Duodenal mucosa (tissue), 2 donors: ENCODE data around the gene NID2.

ENCODE experiments used
- H3K27ac ChIP-seq: one replicate; pipeline ENCODE4 v1.7.0; 2013; ENCODE audit warnings: low read depth, low read length
- H3K27me3 ChIP-seq, 2 donors: one replicate each; pipeline ENCODE4 v1.7.0; 2013; ENCODE audit warnings: low read length in 2 of 2, control low read depth in 1 of 2; ENCODE audit not compliant: insufficient read depth in 2 of 2, control insufficient read depth in 1 of 2
- H3K36me3 ChIP-seq, 2 donors: one replicate each; pipeline ENCODE4 v1.7.0; 2013; ENCODE audit warnings: low read length in 2 of 2, control low read depth in 1 of 2; ENCODE audit not compliant: insufficient read depth in 2 of 2, control insufficient read depth in 1 of 2
- H3K4me1 ChIP-seq, 2 donors: one replicate each; pipeline ENCODE4 v1.7.0; 2013; ENCODE audit warnings: low read length in 2 of 2, control low read depth in 1 of 2; ENCODE audit not compliant: insufficient read depth in 2 of 2, control insufficient read depth in 1 of 2
- H3K4me3 ChIP-seq, 2 donors: one replicate each; pipeline ENCODE4 v1.7.0; 2013; ENCODE audit warnings: low read length in 2 of 2, low read depth in 1 of 2
- H3K9ac ChIP-seq, 2 donors: one replicate each; pipeline ENCODE4 v1.7.0; 2013; ENCODE audit warnings: low read length in 2 of 2, low read depth in 1 of 2
- H3K9me3 ChIP-seq, 2 donors: one replicate each; pipeline ENCODE4 v1.7.0; 2013; ENCODE audit warnings: low read length in 2 of 2, control low read depth in 1 of 2; ENCODE audit not compliant: control insufficient read depth in 1 of 2

NID2 gene

GRCh38 chr14:51963286-51963685, 105.6 kb downstream of the NID2 start:
- no peaks in the 10 kb centered on the region for H3K27me3 ChIP-seq
- peaks cover 0 to 3% of the 10 kb centered on the region in 2 donors for H3K36me3 ChIP-seq
- no peak overlapping the region for H3K27ac ChIP-seq
- H3K9ac ChIP-seq = no peak overlapping the region
- H3K9me3 ChIP-seq = peaks cover 0 to 4% of the 10 kb centered on the region in 2 donors
- H3K4me1 ChIP-seq = no peaks in the 10 kb centered on the region
- H3K4me3 ChIP-seq = no peak overlapping the region

DNA sequence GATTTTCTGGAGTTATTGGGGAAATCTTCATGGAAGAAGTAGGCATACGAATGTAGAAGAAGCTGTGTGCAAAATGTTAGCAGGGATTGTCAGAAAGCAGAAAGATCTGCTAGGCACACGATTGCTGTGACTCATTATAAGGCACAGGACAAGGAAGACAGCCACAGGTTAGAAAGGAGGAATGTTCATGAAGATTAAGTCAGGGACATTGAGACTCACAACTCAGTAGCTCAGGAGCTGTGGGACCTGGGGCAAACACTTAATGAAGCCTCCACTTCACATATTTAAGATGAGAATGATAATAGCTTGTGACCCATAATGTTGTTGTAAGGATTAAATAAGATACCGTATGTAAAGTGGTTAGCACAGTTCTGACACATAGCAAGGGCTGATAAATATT, 106.1 kb downstream of the NID2 start:
- H3K27ac ChIP-seq = no peak overlapping the region
- H3K4me1 ChIP-seq = no peaks in the 10 kb centered on the region
- H3K9ac ChIP-seq = no peak overlapping the region
- H3K27me3 ChIP-seq = no peaks in the 10 kb centered on the region
- no peak overlapping the region for H3K4me3 ChIP-seq
- H3K9me3 ChIP-seq = peaks cover 2 to 4% of the 10 kb centered on the region in 2 donors
- H3K36me3 ChIP-seq = peaks cover 0 to 3% of the 10 kb centered on the region in 2 donors

GRCh38 chr14:51960866-51961265, 108.0 kb downstream of the NID2 start:
- Histone ChIP-seq H3K27ac (no peak overlapping the region), H3K9me3 (peaks cover 2 to 4% of the 10 kb centered on the region in 2 donors), H3K4me1 (no peaks in the 10 kb centered on the region), H3K4me3 (no peak overlapping the region), H3K36me3 (peaks cover 3 to 4% of the 10 kb centered on the region in 2 donors), H3K9ac (no peak overlapping the region), H3K27me3 (no peaks in the 10 kb centered on the region)

DNA sequence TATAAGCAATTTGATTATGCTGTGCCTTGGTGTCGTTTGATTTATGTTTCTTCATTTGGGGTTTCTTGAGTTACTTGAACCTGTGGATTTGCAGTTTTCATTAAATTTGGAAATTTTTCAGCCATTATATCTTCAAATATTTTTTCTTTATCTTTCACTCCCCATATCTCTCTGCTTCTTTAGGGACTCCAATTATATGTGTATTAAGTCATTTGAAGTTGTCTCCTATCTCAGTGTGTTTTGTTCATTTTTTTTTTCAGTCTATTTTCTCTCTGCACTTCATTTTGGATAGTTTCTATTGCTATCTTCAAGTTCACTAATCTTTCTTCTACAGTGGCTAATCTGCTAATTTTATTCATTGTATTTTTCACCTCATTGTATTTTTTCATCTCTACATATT, 108.9 kb downstream of the NID2 start:
- Histone ChIP-seq H3K4me3 (no peak overlapping the region), H3K9me3 (peaks cover 2 to 4% of the 10 kb centered on the region in 2 donors), H3K4me1 (no peaks in the 10 kb centered on the region), H3K9ac (no peak overlapping the region), H3K27ac (no peak overlapping the region), H3K36me3 (peaks cover 3 to 4% of the 10 kb centered on the region in 2 donors), H3K27me3 (no peaks in the 10 kb centered on the region)

- Histone ChIP-seq H3K4me1 (no peaks in the 10 kb centered on the region), H3K27ac (no peak overlapping the region), H3K9ac (no peak overlapping the region), H3K27me3 (no peaks in the 10 kb centered on the region), H3K4me3 (no peak overlapping the region), H3K9me3 (peaks cover 2 to 4% of the 10 kb centered on the region in 2 donors), H3K36me3 (peaks cover 3 to 10% of the 10 kb centered on the region in 2 donors)
These were observed 110.9 kb downstream of the NID2 start for GRCh38 chr14:51957950-51958349.
